HepG2 (cell line): Measurements from ENCODE around the gene P2RX1. TPM values are rescaled to one million over a fixed set of nuclear protein-coding genes. Genes with fewer than 3 reads are reported as not detected.
A peak's percentile ranks its signal among the peaks of the same experiment; 100 is the strongest.

ENCODE experiments used
- MTA1 ChIP-seq: sonication (generic); formaldehyde crosslinking; IDR thresholded peaks from 2 replicates; pipeline ENCODE4 v1.4.0; 2020; ENCODE audit warnings: missing genetic modification reagents, mild to moderate bottlenecking, borderline replicate concordance
- RNF2 ChIP-seq: fragments of 450-650 bp; conservative IDR thresholded peaks from 2 replicates; pipeline ENCODE4 v1.6.1; 2016; ENCODE audit warnings: low read depth
- SMC3 ChIP-seq: IDR thresholded peaks from 2 replicates; pipeline ENCODE4 v1.6.1; 2011; ENCODE audit warnings: low read length, improper control_type of control experiment
- ZNF251 ChIP-seq: sonication (generic); formaldehyde crosslinking; IDR thresholded peaks from 2 replicates; pipeline ENCODE4 v1.9.0; 2021; ENCODE audit warnings: mild to moderate bottlenecking, missing genetic modification reagents
- ZNF343 ChIP-seq: sonication (generic); formaldehyde crosslinking; IDR thresholded peaks from 2 replicates; pipeline ENCODE4 v1.4.0; 2020; ENCODE audit warnings: mild to moderate bottlenecking, missing genetic modification reagents
- ZNF672 ChIP-seq: sonication (generic); formaldehyde crosslinking; IDR thresholded peaks from 2 replicates; pipeline ENCODE4 v1.8.1; 2022; ENCODE audit warnings: missing genetic modification reagents
- ZNF839 ChIP-seq: sonication (generic); formaldehyde crosslinking; IDR thresholded peaks from 2 replicates; pipeline ENCODE4 v1.4.0; 2020; ENCODE audit warnings: missing genetic modification reagents, mild to moderate bottlenecking, borderline replicate concordance
- ZSCAN31 ChIP-seq: sonication (generic); formaldehyde crosslinking; IDR thresholded peaks from 2 replicates; pipeline ENCODE4 v1.5.0; 2020; ENCODE audit warnings: low read depth, mild to moderate bottlenecking, missing genetic modification reagents
- polyA plus RNA-seq, 8 experiments: library from polyadenylated mRNA; depleted of rRNA in 3 of 8; stranded (reverse) in 7 of 8; unstranded in 1 of 8; fragments of >200 nt; fragmentation: Illumina TruSeq in 4 of 8; extraction: Trizol in 4 of 8; gene quantifications; 2 replicates each; pipeline versions ENCODE4 v1.2.1 to v1.2.3, GENCODE V29; 2011 to 2016; ENCODE audit warnings: low read depth in 4 of 8, missing spikeins in 1 of 8, mixed read lengths in 1 of 8; ENCODE audit not compliant: insufficient read depth in 1 of 8
- total RNA-seq, 5 experiments: library from RNA; depleted of rRNA; stranded (reverse); fragments of >200 nt; fragmentation: Illumina TruSeq; extraction: Trizol; gene quantifications; 2 replicates each; pipeline ENCODE4 v1.2.3, GENCODE V29; 2016; ENCODE audit warnings: low read depth in 1 of 5
- TF ChIP-seq, protein P1 (sequence below): sonication (generic); formaldehyde crosslinking; IDR thresholded peaks from 2 replicates; pipeline ENCODE4 v1.4.0; 2020; ENCODE audit warnings: missing genetic modification reagents
- TF ChIP-seq, protein P2 (sequence below): sonication (generic); formaldehyde crosslinking; IDR thresholded peaks from 2 replicates; pipeline ENCODE4 v1.4.0; 2020; ENCODE audit warnings: missing genetic modification reagents
- TF ChIP-seq, protein P3 (sequence below): sonication (generic); formaldehyde crosslinking; IDR thresholded peaks from 2 replicates; pipeline ENCODE4 v1.4.0; 2020; ENCODE audit warnings: missing genetic modification reagents
- TF ChIP-seq, protein P4 (sequence below): sonication (generic); formaldehyde crosslinking; IDR thresholded peaks from 2 replicates; pipeline ENCODE4 v1.8.1; 2022; ENCODE audit warnings: low read depth, mild to moderate bottlenecking, missing genetic modification reagents
- TF ChIP-seq, protein P5 (sequence below): sonication (generic); formaldehyde crosslinking; IDR thresholded peaks from 2 replicates; pipeline ENCODE4 v1.5.1; 2020; ENCODE audit warnings: mild to moderate bottlenecking, missing genetic modification reagents

P2RX1 gene
- total and polyA plus RNA-seq, 2 of the 13 experiments (the other 11 are each of a cell fraction or from before 2014, with no cell fraction given): 0.04 to 0.50 TPM

DNA sequence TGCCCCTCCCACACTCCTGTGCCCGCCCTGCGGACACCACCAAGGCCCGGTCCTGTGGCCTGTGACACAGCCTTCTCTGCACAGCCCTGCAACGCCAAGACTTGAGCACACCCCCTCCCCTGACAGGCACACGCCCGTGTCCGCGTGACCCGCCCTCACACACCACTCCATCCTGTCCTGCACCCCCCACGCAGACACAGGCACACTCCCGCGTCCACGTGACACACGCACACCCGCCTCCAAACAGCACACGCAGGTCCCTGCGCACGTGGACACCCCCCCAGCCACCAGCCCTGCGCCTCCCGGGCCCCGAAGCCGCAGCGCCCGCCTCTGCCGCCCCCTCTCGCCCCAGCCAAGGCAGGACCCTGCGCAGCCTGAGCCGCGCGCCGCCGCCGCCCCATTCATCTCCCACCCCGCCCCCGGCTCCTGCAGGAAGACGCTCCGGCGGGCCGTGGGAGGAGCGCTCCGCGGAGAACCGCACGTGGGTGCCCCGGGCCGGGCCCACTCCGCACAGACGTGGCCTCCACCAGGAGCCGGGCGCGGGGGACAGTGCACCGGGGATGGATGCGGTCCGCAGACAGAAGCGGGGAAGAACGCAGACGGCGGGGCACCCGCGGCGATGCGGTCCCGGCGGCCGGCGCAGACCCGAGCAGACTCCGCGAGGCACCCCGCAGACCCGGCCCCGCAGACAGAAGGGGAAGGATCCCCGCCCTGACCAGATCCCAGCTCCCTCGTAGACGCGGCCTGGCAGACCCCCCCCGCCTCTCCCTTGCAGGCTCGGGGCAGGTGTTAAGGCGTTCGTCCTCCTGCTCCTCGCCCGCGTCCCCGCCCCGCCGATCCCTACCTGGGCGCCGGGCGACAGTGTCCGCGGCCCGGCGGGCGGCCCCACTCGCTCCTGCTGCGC lies 23.9 kb downstream of the P2RX1 start (continued):
- TF ChIP-seq, protein P1, sequence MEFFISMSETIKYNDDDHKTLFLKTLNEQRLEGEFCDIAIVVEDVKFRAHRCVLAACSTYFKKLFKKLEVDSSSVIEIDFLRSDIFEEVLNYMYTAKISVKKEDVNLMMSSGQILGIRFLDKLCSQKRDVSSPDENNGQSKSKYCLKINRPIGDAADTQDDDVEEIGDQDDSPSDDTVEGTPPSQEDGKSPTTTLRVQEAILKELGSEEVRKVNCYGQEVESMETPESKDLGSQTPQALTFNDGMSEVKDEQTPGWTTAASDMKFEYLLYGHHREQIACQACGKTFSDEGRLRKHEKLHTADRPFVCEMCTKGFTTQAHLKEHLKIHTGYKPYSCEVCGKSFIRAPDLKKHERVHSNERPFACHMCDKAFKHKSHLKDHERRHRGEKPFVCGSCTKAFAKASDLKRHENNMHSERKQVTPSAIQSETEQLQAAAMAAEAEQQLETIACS (CRISPR knock-in tag): no peak
- TF ChIP-seq, protein P2, sequence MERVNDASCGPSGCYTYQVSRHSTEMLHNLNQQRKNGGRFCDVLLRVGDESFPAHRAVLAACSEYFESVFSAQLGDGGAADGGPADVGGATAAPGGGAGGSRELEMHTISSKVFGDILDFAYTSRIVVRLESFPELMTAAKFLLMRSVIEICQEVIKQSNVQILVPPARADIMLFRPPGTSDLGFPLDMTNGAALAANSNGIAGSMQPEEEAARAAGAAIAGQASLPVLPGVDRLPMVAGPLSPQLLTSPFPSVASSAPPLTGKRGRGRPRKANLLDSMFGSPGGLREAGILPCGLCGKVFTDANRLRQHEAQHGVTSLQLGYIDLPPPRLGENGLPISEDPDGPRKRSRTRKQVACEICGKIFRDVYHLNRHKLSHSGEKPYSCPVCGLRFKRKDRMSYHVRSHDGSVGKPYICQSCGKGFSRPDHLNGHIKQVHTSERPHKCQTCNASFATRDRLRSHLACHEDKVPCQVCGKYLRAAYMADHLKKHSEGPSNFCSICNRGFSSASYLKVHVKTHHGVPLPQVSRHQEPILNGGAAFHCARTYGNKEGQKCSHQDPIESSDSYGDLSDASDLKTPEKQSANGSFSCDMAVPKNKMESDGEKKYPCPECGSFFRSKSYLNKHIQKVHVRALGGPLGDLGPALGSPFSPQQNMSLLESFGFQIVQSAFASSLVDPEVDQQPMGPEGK: peak; percentile 26; the same call in 1 of the 2 replicates
- TF ChIP-seq ZNF343 (CRISPR knock-in tag) (no peak), SMC3 (no peak), MTA1 (no peak), ZNF839 (CRISPR knock-in tag) (no peak), ZSCAN31 (CRISPR knock-in tag) (no peak), RNF2 (no peak), ZNF672 (no peak), ZNF251 (CRISPR knock-in tag) (no peak)
- TF ChIP-seq, protein P3, sequence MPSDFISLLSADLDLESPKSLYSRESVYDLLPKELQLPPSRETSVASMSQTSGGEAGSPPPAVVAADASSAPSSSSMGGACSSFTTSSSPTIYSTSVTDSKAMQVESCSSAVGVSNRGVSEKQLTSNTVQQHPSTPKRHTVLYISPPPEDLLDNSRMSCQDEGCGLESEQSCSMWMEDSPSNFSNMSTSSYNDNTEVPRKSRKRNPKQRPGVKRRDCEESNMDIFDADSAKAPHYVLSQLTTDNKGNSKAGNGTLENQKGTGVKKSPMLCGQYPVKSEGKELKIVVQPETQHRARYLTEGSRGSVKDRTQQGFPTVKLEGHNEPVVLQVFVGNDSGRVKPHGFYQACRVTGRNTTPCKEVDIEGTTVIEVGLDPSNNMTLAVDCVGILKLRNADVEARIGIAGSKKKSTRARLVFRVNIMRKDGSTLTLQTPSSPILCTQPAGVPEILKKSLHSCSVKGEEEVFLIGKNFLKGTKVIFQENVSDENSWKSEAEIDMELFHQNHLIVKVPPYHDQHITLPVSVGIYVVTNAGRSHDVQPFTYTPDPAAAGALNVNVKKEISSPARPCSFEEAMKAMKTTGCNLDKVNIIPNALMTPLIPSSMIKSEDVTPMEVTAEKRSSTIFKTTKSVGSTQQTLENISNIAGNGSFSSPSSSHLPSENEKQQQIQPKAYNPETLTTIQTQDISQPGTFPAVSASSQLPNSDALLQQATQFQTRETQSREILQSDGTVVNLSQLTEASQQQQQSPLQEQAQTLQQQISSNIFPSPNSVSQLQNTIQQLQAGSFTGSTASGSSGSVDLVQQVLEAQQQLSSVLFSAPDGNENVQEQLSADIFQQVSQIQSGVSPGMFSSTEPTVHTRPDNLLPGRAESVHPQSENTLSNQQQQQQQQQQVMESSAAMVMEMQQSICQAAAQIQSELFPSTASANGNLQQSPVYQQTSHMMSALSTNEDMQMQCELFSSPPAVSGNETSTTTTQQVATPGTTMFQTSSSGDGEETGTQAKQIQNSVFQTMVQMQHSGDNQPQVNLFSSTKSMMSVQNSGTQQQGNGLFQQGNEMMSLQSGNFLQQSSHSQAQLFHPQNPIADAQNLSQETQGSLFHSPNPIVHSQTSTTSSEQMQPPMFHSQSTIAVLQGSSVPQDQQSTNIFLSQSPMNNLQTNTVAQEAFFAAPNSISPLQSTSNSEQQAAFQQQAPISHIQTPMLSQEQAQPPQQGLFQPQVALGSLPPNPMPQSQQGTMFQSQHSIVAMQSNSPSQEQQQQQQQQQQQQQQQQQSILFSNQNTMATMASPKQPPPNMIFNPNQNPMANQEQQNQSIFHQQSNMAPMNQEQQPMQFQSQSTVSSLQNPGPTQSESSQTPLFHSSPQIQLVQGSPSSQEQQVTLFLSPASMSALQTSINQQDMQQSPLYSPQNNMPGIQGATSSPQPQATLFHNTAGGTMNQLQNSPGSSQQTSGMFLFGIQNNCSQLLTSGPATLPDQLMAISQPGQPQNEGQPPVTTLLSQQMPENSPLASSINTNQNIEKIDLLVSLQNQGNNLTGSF (CRISPR knock-in tag): no peak
- TF ChIP-seq, protein P4, sequence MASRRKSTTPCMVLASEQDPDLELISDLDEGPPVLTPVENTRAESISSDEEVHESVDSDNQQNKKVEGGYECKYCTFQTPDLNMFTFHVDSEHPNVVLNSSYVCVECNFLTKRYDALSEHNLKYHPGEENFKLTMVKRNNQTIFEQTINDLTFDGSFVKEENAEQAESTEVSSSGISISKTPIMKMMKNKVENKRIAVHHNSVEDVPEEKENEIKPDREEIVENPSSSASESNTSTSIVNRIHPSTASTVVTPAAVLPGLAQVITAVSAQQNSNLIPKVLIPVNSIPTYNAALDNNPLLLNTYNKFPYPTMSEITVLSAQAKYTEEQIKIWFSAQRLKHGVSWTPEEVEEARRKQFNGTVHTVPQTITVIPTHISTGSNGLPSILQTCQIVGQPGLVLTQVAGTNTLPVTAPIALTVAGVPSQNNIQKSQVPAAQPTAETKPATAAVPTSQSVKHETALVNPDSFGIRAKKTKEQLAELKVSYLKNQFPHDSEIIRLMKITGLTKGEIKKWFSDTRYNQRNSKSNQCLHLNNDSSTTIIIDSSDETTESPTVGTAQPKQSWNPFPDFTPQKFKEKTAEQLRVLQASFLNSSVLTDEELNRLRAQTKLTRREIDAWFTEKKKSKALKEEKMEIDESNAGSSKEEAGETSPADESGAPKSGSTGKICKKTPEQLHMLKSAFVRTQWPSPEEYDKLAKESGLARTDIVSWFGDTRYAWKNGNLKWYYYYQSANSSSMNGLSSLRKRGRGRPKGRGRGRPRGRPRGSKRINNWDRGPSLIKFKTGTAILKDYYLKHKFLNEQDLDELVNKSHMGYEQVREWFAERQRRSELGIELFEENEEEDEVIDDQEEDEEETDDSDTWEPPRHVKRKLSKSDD (CRISPR knock-in tag): no peak
- TF ChIP-seq, protein P5, sequence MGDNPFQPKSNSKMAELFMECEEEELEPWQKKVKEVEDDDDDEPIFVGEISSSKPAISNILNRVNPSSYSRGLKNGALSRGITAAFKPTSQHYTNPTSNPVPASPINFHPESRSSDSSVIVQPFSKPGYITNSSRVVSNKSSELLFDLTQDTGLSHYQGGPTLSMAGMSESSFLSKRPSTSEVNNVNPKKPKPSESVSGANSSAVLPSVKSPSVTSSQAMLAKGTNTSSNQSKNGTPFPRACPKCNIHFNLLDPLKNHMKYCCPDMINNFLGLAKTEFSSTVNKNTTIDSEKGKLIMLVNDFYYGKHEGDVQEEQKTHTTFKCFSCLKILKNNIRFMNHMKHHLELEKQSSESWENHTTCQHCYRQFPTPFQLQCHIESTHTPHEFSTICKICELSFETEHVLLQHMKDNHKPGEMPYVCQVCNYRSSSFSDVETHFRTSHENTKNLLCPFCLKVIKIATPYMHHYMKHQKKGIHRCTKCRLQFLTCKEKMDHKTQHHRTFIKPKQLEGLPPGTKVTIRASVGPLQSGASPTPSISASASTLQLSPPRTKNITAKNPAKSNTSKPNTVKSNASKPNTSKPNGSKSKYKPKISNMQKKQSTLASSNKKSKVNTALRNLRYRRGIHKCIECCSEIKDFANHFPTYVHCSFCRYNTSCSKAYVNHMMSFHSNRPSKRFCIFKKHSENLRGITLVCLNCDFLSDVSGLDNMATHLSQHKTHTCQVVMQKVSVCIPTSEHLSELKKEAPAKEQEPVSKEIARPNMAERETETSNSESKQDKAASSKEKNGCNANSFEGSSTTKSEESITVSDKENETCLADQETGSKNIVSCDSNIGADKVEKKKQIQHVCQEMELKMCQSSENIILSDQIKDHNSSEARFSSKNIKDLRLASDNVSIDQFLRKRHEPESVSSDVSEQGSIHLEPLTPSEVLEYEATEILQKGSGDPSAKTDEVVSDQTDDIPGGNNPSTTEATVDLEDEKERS (CRISPR knock-in tag): no peak
